Gastrocnemius medialis (tissue), 4 donors: ENCODE measurements around the gene LIFR. TPM values are rescaled to one million over a fixed set of nuclear protein-coding genes. Genes with fewer than 3 reads are reported as not detected.

Experiments used
- ATAC-seq, 2 donors: fragments of 150-250 bp; one replicate each; pipeline ENCODE4 v1.9.1; 2016
- DNase-seq, 2 donors: peaks; one replicate each; pipeline ENCODE4 v3.0.0-alpha.2; 2019
- H3K27ac ChIP-seq, 4 donors: fragments of 200-600 bp; sonication (generic); 1 replicate in 1 of 4; 2 replicates in 3 of 4; pipeline ENCODE4 v1.5.1; 2016 to 2018; ENCODE audit warnings: mild to moderate bottlenecking in 2 of 4, moderate library complexity in 1 of 4
- H3K27me3 ChIP-seq, 3 donors: fragments of 200-600 bp; sonication (generic) in 2 of 3; 1 replicate in 1 of 3; 2 replicates in 2 of 3; pipeline versions ENCODE4 v1.5.1 to v1.6.0; 2016 to 2019; ENCODE audit warnings: mild to moderate bottlenecking in 1 of 3, moderate library complexity in 1 of 3
- H3K36me3 ChIP-seq, 2 donors: fragments of 200-600 bp; sonication (generic) in 1 of 2; one replicate each; pipeline ENCODE4 v1.5.1; 2017 to 2018
- H3K4me1 ChIP-seq, 2 donors: fragments of 200-600 bp; sonication (generic) in 1 of 2; one replicate each; pipeline ENCODE4 v1.5.1; 2016 to 2017; ENCODE audit warnings: mild to moderate bottlenecking in 2 of 2
- H3K4me3 ChIP-seq, 4 donors: fragments of 200-600 bp; sonication (generic) in 3 of 4; 1 replicate in 1 of 4; 2 replicates in 3 of 4; pipeline ENCODE4 v1.5.1; 2016 to 2019; ENCODE audit warnings: mild to moderate bottlenecking in 2 of 4
- H3K9me3 ChIP-seq, 3 donors: fragments of 200-600 bp; sonication (generic) in 2 of 3; 1 replicate in 1 of 3; 2 replicates in 2 of 3; pipeline ENCODE4 v1.5.1; 2016 to 2019
- CTCF ChIP-seq, 5 experiments: fragments of 450-650 bp in 3 of 5; fragments of 200-600 bp in 2 of 5; sonication (generic) in 2 of 5; IDR thresholded peaks in 4 of 5; conservative IDR thresholded peaks in 1 of 5; 1 replicate in 4 of 5; 2 replicates in 1 of 5; pipeline ENCODE4 v1.5.1; 2016 to 2019; ENCODE audit warnings: antibody characterized with exemption in 5 of 5, mild to moderate bottlenecking in 3 of 5, moderate library complexity in 3 of 5
- POLR2A ChIP-seq, 2 donors: fragments of 450-650 bp; IDR thresholded peaks; one replicate each; pipeline ENCODE4 v1.6.1; 2017; ENCODE audit warnings: antibody characterized with exemption in 2 of 2, mild to moderate bottlenecking in 2 of 2, moderate library complexity in 2 of 2
- in situ Hi-C, 4 donors: fragments of 200-750 bp; cut with MboI; loops; one replicate each; pipeline versions ENCODE4 v1.15.0 to v1.8.0; 2017; ENCODE audit warnings: low sequenced_read_pairs in 4 of 4
- intact Hi-C: fragments of 100-400 bp; cut with DNase I; formaldehyde crosslinking; loops from one replicate; pipeline ENCODE4 v1.15.1; 2023; ENCODE audit warnings: low total_unique reads
- total RNA-seq, 4 donors: library from RNA; depleted of rRNA; stranded (reverse); fragments of >200 nt; gene quantifications; one replicate each; pipeline versions ENCODE4 v1.1.0 to v1.2.3, GENCODE V29; 2016

LIFR gene
- total RNA-seq, 4 donors from 2014 or later, result 80.0 to 233 (median 89.5) TPM

- no peak for TF ChIP-seq POLR2A (IDR thresholded peaks at IDR 0.05)
- TF ChIP-seq CTCF (IDR thresholded peaks at IDR 0.05 in 4 of 5, conservative IDR thresholded peaks at IDR 0.05 in 1 of 5), result no peak
- Histone ChIP-seq H3K27ac (no peak overlapping the region), H3K27me3 (no peaks in the 10 kb centered on the region), H3K4me3 (no peak overlapping the region), H3K36me3 (no peaks in the 10 kb centered on the region), H3K4me1 (peaks cover 15 to 16% of the 10 kb centered on the region in 2 donors), H3K9me3 (no peaks in the 10 kb centered on the region)
- DNase-seq, result no peak
- in situ Hi-C loops, result no loop called here
- ATAC-seq, result no peak
- intact Hi-C loops, result no loop called here
These were observed 22.7 kb upstream of the LIFR start for GRCh38 chr5:38579105-38579504.

- intact Hi-C loops, result loop anchor here (2.0 kb wide), 1 partner anchor 14 kb away; no protein-coding TSS in a partner anchor
- Histone ChIP-seq H3K27ac (peak overlapping the region; percentile 7 to 84 (median 66)), H3K36me3 (no peaks in the 10 kb centered on the region), H3K9me3 (no peaks in the 10 kb centered on the region), H3K4me3 (no peak overlapping the region), H3K4me1 (peaks cover 15 to 16% of the 10 kb centered on the region in 2 donors), H3K27me3 (no peaks in the 10 kb centered on the region)
- ATAC-seq (no peak), DNase-seq (no peak)
- in situ Hi-C loops, result no loop called here
- no peak for TF ChIP-seq CTCF (IDR thresholded peaks at IDR 0.05 in 4 of 5, conservative IDR thresholded peaks at IDR 0.05 in 1 of 5)
- no peak for TF ChIP-seq POLR2A (IDR thresholded peaks at IDR 0.05)
These were observed 20.7 kb upstream of the LIFR start for GRCh38 chr5:38576961-38577684.

GRCh38 chr5:38576442-38576841 lies 20.0 kb upstream of the LIFR start:
- H3K27me3 ChIP-seq, result no peaks in the 10 kb centered on the region

GRCh38 chr5:38575476-38575875 lies 19.0 kb upstream of the LIFR start:
- H3K4me3 ChIP-seq, result no peak overlapping the region
- in situ Hi-C loops (no loop called here), intact Hi-C loops (no loop called here)
- peaks cover 15 to 16% of the 10 kb centered on the region in 2 donors for H3K4me1 ChIP-seq
- H3K27me3 ChIP-seq, result no peaks in the 10 kb centered on the region
- no peaks in the 10 kb centered on the region for H3K36me3 ChIP-seq
- no peaks in the 10 kb centered on the region for H3K9me3 ChIP-seq
- peak overlapping the region in 3 of 4 donors; percentile 62 to 84 (median 69) for H3K27ac ChIP-seq
- DNase-seq, result no peak
- no peak for TF ChIP-seq POLR2A (IDR thresholded peaks at IDR 0.05)
- TF ChIP-seq CTCF (IDR thresholded peaks at IDR 0.05 in 4 of 5, conservative IDR thresholded peaks at IDR 0.05 in 1 of 5), result no peak
- ATAC-seq, result no peak

More at GRCh38 chr5:38576442-38576841, 20.0 kb upstream of the LIFR start:
- H3K4me1 ChIP-seq, result peaks cover 15 to 16% of the 10 kb centered on the region in 2 donors
- H3K9me3 ChIP-seq, result no peaks in the 10 kb centered on the region
- in situ Hi-C loops, result no loop called here
- TF ChIP-seq CTCF (IDR thresholded peaks at IDR 0.05 in 4 of 5, conservative IDR thresholded peaks at IDR 0.05 in 1 of 5), result no peak
- peak overlapping the region; percentile 7 to 84 (median 66) for H3K27ac ChIP-seq
- DNase-seq, result peak in 1 of 2 donors; percentile 66
- H3K36me3 ChIP-seq, result no peaks in the 10 kb centered on the region
- no peak overlapping the region for H3K4me3 ChIP-seq
- intact Hi-C loops, result loop anchor here (2.0 kb wide), 1 partner anchor 14 kb away; no protein-coding TSS in a partner anchor
- peak; percentile 81 to 99 for ATAC-seq
